ENCODE results near the gene PPFIA3.
"Not testable (repeated sequence)": the region's sequence is repeated elsewhere in the genome, so short reads cannot be mapped to it uniquely, and the experiment has no call there.

Gene PPFIA3

DNA sequence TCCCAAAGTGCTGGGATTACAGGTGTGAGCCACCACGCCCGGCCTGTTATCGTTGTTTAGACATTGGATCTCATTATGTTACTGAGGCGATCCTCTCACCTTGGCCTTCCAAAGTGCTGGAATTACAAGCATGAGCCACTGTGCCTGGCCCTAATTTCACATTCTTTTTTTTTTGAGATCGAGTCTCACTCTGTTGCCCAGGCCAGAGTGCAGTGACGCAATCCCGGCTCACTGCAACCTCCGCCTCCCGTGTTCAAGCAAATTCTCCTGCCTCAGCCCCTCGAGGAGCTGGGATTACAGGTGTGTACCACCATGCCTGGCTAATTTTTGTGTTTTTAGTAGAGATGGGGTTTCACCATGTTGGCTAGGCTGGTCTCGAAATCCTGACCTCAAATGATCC lies 3.9 kb downstream of the PPFIA3 start:
- not testable (repeated sequence) for DNase-seq (ENCODE audit: low read depth, low spot score)

DNA sequence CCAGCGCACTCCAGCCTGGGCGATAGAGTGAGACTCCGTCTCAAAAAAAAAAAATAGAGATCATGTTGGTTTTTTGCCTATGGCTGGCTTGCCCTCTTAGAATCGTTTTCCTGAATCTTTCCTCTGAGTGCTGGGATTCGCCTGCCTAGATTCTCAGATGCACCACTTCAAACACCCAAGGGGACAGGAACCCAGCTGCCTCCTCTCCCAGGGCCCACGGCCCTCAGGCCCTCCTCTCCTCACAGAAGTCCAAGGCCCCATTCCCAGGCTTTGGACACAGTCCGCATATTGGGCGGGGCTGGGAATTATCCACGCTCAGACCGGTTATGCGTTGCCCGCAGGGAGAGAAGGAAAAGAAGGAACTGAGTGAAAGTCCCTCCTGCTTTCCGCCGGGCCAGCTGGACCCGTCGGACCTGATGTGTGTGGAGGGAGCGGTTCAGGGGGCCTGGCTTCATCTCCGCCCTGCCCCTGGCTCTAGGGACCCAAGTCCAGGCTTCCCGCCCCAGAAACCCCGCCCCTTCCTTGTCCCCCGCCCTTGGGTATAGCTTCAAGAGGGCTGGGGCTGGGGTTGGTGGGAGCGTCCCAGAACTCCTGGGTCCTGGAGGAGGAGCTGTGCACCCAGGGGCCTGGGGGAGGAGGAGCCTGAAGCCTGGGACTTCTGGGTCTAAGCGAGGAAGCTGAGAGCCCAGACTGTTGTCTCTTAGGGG lies 5.8 kb downstream of the PPFIA3 start:
- DNase-seq (ENCODE audit: low read depth, low spot score), result no peak

DNA sequence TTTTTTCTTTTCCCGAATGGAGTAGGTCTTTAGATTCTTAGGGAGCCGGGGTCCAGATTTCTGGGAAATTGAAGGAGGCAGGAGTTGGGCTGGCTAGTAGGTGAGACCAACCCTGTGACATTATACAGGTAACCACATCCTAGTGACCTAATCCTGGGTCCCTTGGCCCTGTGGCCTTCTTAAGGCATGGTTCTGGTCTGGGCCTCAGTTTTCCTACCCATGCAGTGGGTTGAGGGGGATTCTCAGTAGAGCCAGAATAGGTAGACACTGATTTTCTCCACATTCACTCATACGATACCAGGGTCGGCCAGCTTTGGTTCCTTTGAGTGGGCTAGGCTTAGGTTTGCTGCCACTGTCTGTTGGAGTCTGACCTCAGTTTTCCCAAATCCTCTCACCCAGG lies 7.2 kb downstream of the PPFIA3 start:
- DNase-seq (ENCODE audit: low read depth, low spot score), result no peak

DNA sequence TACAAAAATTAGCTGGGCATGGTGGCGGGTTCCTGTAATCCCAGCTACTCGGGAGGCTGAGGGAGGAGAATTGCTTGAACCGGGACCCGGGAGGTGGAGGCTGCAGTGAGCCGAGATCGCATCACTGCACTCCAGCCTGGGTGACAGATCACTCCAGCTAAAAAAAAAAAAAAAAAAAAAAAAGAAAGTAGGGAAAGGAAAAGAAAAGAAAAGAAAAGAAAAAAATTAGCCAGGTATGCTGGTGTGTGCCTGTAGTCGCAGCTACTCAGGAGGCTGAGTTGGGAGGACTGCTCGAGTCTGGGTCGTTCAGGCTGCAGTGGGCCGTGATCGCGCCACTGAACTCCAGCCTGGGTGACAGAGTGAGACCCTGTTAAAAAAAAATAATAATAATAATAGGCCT lies 7.9 kb downstream of the PPFIA3 start:
- DNase-seq (ENCODE audit: low read depth, low spot score), result not testable (repeated sequence)

DNA sequence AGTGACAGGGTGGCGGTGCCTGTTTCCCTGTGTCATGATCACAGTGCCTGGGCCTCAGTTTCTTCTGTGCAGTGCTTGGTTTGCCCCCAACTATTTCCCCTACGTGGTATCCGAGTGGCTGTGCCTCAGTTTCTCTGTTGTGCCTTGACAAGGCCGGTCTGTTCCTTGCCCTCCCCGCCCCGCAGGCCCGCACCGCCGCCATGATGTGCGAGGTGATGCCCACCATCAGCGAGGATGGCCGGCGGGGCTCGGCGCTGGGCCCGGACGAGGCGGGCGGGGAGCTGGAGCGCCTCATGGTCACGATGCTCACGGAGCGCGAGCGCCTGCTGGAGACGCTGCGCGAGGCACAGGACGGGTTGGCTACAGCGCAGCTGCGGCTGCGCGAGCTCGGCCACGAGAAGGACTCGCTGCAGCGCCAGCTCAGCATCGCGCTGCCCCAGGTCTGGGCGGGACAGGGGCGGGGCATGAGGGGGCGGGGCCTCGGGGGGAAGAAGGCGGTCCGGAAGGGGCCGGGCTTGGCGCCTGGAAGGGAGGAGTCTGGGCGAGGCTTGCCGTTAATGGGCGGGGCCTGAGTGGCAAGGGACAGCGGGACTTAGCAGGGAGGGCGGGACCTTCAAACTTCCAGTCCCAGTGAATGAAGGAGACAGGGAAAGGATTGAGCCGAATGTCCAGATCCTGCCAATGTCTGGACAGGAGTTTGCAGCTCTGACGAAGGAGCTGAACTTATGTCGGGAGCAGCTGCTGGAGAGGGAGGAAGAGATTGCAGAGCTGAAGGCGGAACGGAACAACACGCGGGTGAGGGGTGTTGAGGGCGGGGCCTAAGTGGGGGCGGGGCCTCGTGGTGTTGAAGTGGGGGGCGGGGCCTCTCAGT lies 8.6 kb downstream of the PPFIA3 start:
- DNase-seq (ENCODE audit: low read depth, low spot score), result peak; percentile 98

DNA sequence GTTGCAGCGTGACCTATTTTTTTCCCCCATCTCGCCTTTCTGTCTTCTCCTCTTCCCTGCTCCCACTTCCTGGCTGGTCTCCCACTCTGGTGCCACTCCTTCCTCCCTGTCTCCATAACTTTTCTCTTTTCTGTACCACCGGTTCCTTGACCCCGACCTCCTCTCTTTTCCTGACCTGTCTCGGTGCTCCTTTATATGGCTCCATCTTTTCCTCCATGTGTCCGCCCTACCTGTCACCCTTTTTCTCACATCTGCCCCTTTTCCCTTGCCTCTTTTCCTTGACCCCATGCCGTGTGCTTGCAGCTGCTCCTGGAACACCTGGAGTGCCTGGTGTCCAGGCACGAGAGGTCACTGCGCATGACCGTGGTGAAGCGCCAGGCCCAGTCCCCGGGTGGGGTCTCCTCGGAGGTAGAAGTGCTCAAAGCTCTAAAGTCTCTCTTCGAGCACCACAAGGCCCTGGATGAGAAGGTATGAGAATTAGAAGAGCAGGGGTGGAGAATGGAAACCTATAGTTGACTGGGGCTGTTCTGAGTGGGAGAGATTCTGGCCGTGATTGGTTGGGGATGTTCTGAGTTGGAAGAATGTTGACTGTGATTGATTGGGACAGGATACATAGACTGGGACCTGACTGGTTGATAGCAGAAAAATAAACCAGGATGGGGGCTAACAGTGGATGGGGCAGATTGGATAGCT lies 9.3 kb downstream of the PPFIA3 start:
- no peak for DNase-seq (ENCODE audit: low read depth, low spot score)

DNA sequence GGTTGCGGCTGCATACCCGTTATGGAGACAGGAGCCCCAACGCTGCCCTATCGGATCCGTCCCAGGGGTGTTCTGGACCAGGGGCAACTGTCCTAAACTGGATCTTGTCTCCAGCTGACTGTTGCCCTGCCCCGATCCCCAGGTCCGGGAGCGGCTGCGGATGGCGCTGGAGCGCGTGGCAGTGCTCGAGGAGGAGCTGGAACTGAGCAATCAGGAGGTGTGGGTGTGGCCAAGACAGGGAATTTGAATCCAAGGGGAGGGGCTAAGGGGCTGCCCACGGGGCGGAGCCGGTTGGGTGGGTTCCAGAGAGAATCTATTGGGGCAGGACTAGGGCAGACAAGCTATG lies 9.9 kb downstream of the PPFIA3 start:
- no peak for DNase-seq (ENCODE audit: low read depth, low spot score)

DNA sequence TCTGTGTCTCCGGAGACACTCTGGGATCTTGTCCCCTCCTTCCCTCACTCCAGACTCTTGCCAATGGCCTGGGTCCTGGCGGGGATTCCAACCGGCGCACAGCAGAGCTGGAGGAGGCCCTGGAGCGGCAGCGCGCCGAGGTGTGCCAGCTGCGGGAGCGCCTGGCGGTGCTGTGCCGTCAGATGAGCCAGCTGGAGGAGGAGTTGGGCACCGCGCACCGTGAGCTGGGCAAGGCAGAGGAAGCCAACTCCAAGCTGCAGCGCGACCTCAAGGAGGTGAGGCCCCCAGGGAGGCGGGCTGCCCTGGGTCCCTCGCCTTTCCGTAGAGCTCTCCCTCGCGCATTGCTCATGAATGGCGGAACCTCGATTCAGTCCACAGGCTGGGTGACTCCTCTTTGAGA lies 11.0 kb downstream of the PPFIA3 start:
- DNase-seq (ENCODE audit: low read depth, low spot score), result no peak

DNA sequence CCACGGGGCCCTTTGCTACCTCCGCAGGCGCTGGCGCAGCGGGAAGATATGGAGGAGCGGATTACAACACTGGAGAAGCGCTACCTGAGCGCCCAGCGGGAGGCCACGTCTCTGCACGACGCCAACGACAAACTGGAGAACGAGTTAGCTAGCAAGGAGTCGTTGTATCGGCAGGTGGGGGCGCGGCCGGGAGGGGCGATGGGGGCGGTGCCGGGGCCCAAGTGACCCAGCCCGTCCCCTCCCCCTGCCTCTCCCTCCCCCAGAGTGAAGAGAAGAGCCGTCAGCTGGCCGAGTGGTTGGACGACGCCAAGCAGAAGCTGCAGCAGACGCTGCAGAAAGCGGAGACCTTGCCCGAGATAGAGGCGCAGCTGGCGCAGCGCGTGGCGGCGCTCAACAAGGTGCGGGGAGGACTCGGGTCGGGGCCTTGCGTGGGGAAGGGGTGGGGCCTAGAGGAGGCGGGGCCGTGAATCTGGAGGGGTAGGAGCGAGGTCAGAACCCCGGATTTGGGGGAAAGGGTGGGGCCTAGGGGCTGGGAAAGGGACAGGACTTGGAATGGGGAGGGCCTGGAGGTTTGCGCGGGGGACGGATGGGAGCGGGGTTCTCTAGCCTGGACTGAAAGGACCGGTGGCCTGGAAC lies 13.7 kb downstream of the PPFIA3 start:
- no peak for DNase-seq (ENCODE audit: low read depth, low spot score)

DNA sequence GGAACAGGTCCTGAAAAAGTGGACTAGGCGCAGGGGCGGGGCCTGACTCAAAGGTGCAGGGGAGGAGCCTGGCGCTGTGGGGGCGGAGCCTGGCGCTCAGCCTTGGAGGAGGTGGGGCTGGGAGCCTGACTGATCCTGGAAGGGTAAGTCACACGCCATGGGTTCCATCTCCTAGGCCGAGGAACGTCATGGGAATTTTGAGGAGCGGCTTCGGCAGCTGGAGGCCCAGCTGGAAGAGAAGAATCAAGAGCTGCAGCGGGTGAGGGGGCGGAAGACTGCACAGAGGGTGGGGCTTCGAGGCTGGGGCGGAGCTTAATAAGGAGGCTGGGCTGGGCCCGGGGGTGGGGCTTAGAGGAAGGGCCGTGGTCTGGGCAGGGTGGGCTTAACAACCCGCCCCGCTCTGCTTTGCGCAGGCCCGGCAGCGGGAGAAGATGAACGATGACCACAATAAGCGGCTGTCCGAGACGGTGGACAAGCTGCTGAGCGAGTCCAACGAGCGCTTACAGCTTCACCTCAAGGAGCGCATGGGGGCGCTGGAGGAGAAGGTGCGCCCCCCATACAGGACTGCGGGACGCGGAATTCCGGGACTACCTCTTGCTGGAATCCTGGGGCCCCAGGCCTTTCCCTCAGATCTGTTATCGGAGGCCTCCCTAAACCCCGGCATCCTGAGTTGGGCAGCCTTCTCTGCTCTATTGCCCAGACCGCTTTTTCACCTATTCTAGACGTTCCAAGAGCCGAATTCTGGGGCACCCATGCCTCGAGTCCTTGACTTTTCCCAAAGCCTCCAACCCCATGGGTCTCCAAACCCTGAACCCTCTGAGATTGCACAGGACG lies 14.5 kb downstream of the PPFIA3 start:
- peak; percentile 39 for DNase-seq (ENCODE audit: low read depth, low spot score)

DNA sequence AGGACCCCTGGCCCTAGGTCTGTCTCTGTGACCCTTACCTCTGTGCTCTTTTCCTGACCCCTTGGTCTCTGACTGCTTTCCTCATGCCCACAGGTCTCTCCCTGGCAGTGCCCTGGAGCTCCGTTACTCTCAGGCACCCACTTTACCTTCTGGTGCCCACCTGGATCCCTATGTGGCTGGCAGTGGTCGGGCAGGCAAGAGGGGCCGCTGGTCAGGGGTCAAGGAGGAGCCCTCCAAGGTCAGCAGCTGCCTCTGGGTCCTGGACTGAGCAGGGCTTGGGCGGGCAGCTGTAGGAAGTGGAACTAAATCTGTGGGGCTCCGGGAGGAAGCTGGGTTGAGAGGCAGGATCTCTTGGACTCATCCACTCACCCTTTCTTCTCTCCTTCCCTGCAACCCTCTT lies 16.3 kb downstream of the PPFIA3 start:
- DNase-seq (ENCODE audit: low read depth, low spot score), result no peak

DNA sequence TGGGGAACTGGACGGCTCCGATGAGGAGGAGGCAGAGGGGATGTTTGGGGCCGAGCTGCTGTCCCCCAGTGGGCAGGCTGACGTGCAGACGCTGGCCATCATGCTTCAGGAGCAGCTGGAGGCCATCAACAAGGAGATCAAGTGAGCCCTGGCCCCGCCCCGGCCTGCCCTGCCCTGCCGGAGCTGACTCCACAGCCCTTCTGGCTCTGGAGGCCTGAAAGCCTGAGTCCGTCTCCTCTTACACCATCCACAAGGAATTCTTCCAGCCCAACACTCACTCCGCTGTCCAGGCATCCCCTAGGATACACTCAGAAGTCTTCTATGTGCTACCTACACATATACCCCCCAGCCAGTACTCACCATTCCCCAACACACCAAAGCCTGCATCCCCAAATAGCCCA lies 17.4 kb downstream of the PPFIA3 start:
- DNase-seq (ENCODE audit: low read depth, low spot score), result no peak

DNA sequence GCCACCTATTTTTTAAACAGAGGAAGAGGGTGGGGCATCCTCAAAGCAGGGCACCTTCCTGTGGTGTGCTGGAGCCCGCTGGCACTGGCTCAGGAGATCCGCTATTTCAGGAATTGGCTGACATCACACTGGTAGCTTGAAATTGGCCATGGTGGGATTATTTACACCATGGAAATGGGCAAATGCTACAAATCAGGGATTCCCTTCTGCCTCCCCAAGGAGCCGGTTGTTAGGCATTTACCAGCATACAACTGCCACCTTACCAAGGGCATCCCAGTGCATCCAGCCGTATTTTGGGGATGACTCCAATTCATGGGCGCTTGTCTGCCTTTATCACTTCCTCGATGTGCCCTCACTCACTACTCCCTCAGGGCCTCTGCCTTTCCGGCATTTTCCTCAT lies 21.6 kb downstream of the PPFIA3 start:
- DNase-seq (ENCODE audit: low read depth, low spot score), result no peak

DNA sequence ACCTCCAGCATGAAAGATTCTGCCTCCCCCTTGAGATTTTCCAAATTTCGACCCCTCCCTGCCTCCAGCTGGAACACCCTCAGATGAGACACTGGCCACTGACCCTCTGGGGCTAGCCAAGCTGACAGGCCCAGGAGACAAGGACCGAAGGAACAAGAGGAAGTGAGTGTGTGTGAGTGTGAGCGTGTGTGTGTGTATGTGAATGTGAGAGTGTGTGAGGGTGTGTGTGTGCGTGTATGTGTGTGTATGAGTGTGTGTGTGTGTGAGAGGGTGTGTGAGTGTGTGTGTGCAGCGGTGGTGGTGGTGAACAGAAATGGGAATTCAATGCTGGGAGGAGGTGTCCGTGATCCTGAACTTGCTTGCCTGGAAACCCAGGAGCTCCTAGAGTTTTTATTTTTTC lies 22.0 kb downstream of the PPFIA3 start:
- DNase-seq (ENCODE audit: low read depth, low spot score), result no peak

DNA sequence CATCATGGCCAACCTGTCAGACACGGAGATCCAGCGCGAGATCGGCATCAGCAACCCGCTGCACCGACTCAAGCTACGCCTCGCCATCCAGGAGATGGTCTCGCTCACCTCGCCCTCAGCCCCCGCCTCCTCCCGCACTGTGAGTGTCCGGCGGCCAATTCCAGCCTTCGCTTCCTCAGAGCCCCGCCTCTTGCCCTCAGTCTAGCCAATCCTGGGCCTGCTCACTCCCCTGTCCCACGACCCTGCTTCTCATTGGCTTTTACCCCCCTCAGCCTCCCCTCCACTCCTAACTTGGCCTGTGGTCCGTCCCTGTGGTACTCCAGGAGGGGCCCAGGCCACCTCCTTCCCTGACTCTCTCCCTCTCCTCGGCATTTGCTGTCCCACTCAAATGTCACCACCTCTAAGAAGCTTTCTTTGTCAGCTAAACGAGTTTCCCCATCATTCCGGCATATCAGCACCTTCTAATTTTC lies 23.6 kb downstream of the PPFIA3 start:
- peak; percentile 97 for DNase-seq (ENCODE audit: low read depth, low spot score)

DNA sequence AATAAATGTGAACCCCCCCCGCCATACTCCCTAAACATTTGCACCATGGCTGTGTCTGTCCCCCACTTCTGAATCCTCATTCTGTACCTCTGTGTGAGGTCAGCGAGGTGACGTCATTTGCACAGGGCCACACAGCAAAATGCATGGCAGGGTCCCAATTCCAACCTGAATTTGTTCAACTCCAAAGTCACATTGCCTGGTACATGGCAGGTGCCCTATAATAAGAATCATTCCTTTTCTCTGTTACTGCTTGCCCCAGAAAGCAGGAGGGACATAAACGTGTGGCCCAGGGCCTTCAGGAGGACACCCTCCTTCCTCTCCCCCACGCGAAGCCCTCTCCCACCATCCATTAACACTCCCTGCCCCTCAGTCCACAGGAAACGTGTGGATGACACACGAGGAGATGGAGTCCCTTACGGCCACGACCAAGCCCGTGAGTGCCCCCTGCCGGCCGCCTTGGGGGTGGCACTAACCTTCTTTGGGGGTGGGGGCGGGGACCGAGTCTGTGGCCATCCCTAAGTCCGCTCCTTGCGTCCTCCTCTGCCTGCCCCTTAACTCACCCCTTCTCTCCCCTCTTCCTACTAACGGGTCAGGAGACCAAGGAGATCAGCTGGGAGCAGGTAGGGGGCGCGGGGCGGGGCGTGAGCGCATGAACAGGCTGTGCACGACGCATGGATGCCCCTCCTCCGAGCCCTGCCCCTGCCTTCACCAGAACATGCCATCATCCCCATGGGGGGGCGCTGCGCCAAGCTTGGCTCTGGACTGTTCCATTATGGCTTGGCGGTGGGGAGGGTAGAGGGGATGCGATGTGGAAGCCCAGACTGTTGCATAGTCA lies 26.4 kb downstream of the PPFIA3 start:
- peak; percentile 92 for DNase-seq (ENCODE audit: low read depth, low spot score)

DNA sequence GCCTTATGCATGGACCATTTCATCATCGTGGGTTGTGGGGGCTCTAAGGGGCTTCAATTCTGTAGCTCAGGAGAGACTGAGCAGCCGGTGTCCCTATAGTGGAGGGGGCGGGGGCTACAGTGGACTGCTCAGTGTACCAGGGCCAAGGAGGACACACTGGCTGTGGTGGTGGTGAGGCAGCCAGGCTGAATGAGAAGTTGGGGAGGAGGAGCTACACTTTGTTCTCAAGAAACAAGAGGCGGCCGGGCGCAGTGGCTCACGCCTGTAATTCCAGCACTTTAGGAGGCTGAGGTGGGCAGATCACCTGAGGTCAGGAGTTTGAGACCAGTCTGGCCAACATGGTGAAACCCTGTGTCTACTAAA lies 27.0 kb downstream of the PPFIA3 start:
- DNase-seq (ENCODE audit: low read depth, low spot score), result not testable (repeated sequence)

DNA sequence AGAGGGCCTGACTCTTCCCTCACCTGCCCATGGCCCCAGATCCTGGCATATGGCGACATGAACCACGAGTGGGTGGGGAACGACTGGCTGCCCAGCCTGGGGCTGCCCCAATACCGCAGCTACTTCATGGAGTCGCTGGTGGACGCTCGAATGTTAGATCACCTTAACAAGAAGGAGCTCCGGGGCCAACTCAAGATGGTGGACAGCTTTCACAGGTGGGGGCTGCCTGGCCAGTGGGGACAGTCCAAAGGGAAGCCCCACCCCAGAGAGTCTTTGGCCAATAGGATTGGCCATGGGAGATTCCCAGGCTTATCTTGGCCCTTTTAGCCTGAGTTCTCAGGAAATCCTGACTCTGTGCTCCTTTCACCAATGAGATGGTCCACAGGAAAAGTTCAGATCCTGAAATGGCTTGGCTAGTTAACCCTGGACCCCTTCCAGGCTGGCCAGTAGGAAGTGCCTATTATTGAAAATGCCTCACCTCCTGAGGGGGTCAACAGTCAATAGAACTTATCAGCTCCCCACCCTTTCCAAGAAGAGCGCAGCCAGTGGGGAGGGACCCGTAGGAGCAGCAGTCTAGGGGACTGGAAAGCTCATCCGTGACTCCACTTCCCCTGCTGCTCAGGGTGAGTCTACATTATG lies 28.8 kb downstream of the PPFIA3 start:
- DNase-seq (ENCODE audit: low read depth, low spot score), result no peak

DNA sequence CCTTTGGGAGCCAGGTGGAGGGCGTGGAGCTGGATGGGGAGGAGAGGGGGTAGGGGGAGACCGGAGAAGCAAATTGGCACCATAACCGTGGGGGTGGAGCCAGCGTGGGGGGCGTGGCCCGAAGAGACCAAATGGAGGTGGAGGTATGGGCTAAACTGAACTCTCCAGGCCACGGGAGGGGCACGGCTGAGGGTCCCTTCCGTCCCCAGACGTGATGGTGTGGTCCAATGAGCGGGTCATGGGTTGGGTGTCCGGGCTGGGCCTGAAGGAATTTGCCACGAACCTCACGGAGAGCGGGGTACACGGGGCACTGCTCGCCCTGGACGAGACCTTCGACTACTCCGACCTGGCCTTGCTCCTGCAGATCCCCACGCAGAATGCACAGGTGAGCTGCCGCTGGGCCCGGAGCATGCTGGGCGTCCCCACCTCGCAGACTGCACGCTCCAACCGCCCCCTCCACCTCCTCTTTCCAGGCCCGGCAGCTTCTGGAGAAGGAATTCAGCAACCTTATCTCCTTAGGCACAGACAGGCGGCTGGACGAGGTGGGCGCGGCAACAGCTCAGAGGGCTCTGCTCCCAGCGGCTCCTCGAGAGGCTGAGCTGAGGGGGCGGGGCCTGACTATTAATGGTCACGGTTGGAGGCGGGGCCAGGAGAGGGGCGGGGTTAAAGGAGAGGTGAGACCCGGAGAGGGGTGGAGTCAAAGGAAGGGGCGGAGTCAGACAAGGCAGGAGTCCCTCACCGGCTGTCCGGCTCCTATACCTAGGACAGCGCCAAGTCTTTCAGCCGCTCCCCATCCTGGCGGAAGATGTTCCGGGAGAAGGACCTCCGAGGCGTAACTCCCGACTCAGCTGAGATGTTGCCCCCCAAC lies 29.7 kb downstream of the PPFIA3 start:
- DNase-seq (ENCODE audit: low read depth, low spot score), result peak; percentile 97
